NCI-H2029 (cell line): Measurements from ENCODE around the gene DEAF1.
"Not testable (repeated sequence)": the region's sequence is repeated elsewhere in the genome, so short reads cannot be mapped to it uniquely, and the experiment has no call there.

Experiments
- DNase-seq: peaks from one replicate; lab custom pipeline; 2025; lab: John Stamatoyannopoulos, UW

Gene DEAF1

GRCh38 chr11:694563-695287 lies at the start of gene DEAF1:
Gene DEAF1 (minus strand): TSS chr11:695222. CDS start chr11:695047, 175 bp downstream.
- DNase-seq: peak; percentile 96

- DNase-seq: no peak
These were observed 47.7 kb upstream of the DEAF1 start for GRCh38 chr11:742571-743201.

- no peak for DNase-seq
These were observed 47.1 kb upstream of the DEAF1 start for GRCh38 chr11:742156-742546.

- not testable (repeated sequence) for DNase-seq
These were observed 42.9 kb upstream of the DEAF1 start for GRCh38 chr11:737899-738298.

GRCh38 chr11:737366-737765 lies 42.3 kb upstream of the DEAF1 start:
- no peak for DNase-seq

GRCh38 chr11:734541-734940 lies 39.5 kb upstream of the DEAF1 start:
- not testable (repeated sequence) for DNase-seq

- no peak for DNase-seq
These were observed 38.0 kb upstream of the DEAF1 start for GRCh38 chr11:733072-733471.

GRCh38 chr11:729492-730074 lies 34.6 kb upstream of the DEAF1 start:
- DNase-seq: no peak

GRCh38 chr11:728901-729491 lies 34.0 kb upstream of the DEAF1 start:
- no peak for DNase-seq

- DNase-seq: peak; percentile 51
These were observed 33.1 kb upstream of the DEAF1 start for GRCh38 chr11:727859-728748.

- DNase-seq: no peak
These were observed 32.3 kb upstream of the DEAF1 start for GRCh38 chr11:727281-727701.

- DNase-seq: peak; percentile 91
These were observed 31.5 kb upstream of the DEAF1 start for GRCh38 chr11:726278-727220.

- DNase-seq: no peak
These were observed 30.7 kb upstream of the DEAF1 start for GRCh38 chr11:725624-726202.

- DNase-seq: no peak
These were observed 29.9 kb upstream of the DEAF1 start for GRCh38 chr11:724778-725386.

GRCh38 chr11:724049-724777 lies 29.2 kb upstream of the DEAF1 start:
- DNase-seq: no peak

GRCh38 chr11:723120-723883 lies 28.3 kb upstream of the DEAF1 start:
- DNase-seq: peak; percentile 40

GRCh38 chr11:722346-722811 lies 27.4 kb upstream of the DEAF1 start:
- DNase-seq: no peak

GRCh38 chr11:721741-722345 lies 26.8 kb upstream of the DEAF1 start:
- DNase-seq: peak; percentile 52
